ENCODE data around the gene PLEKHA7.
"Not testable (repeated sequence)": the region's sequence is repeated elsewhere in the genome, so short reads cannot be mapped to it uniquely, and the experiment has no call there.

Gene PLEKHA7

DNA sequence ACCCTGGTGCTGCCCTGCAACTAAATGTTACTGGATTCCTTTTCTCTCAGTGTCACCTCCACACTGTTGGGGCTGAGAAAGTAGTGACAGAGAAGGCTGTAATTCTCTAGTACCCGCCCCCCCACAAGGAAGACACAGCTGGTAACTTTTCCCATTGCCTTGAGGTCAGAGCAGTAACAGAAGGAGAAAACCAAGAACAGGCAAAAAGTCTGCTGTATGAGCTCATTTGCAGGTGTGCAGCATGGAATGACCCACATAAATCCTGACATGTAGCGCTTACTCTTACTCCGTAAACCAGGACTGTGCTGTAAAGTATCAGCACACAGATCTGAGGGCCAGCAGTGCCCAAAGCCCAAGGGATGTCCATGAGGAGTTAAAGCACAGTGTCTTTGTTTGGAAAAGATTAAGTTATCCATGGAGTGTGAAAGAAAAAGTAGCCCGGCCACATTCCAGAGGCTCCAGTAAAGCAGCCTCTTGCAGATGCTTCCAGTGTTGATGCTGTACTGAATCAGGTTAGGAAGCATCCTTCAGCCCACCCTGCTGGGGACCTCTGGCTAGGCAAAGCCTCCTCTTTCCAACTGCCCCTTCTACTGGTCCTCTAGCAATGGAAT lies 120.7 kb downstream of the PLEKHA7 start:
- H3K9me3 ChIP-seq = peaks cover 0 to 16% (median 13%) of the 10 kb centered on the region in 3 donors
- no peaks in the 10 kb centered on the region for H3K36me3 ChIP-seq
- no peak for TF ChIP-seq CTCF (IDR thresholded peaks at IDR 0.05)
- H3K27ac ChIP-seq = no peak overlapping the region
- no peak for DNase-seq
- H3K4me1 ChIP-seq = peaks cover 0 to 8% (median 4%) of the 10 kb centered on the region in 4 donors
- intact Hi-C loops (cut with DNase I; ENCODE audit: low total_unique reads) = no loop called here
- H3K27me3 ChIP-seq = no peaks in the 10 kb centered on the region
- no peak overlapping the region for H3K4me3 ChIP-seq

DNA sequence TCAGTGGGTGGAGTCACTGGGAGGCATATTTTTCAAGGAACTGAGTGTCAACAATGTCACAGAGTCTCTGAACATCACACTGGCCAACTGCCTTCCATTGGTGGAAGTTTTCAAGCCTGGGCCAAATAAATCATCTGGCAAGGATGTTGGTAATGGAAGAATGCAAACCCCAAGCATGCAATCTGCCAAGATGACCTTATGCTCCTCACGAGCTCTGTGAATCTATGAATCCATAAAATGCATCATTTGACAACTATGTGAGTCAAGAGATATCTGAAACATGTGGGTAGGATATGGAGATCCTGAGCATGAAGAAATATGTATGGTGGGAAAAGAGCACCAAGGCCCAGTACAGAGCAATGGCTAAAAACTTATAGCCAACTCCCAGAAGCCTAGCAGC lies 122.2 kb downstream of the PLEKHA7 start:
- H3K27ac ChIP-seq = no peak overlapping the region
- intact Hi-C loops (cut with DNase I; ENCODE audit: low total_unique reads) = no loop called here

GRCh38 chr11:16891165-16891564 lies 123.0 kb downstream of the PLEKHA7 start:
- intact Hi-C loops (cut with DNase I; ENCODE audit: low total_unique reads) = no loop called here
- no peak for TF ChIP-seq CTCF (IDR thresholded peaks at IDR 0.05)
- Histone ChIP-seq H3K4me3 (no peak overlapping the region), H3K36me3 (no peaks in the 10 kb centered on the region), H3K9me3 (peaks cover 0 to 16% (median 13%) of the 10 kb centered on the region in 3 donors), H3K27ac (no peak overlapping the region), H3K4me1 (no peaks in the 10 kb centered on the region), H3K27me3 (no peaks in the 10 kb centered on the region)
- DNase-seq = no peak

More for the DNA sequence above, 122.2 kb downstream of the PLEKHA7 start:
- Histone ChIP-seq H3K36me3 (no peaks in the 10 kb centered on the region), H3K27me3 (no peaks in the 10 kb centered on the region), H3K4me1 (no peaks in the 10 kb centered on the region), H3K9me3 (peaks cover 0 to 16% (median 13%) of the 10 kb centered on the region in 3 donors), H3K4me3 (no peak overlapping the region)
- DNase-seq = no peak
- TF ChIP-seq CTCF (IDR thresholded peaks at IDR 0.05) = no peak

GRCh38 chr11:16890442-16890841 lies 123.8 kb downstream of the PLEKHA7 start:
- Histone ChIP-seq H3K9me3 (peaks cover 0 to 16% (median 13%) of the 10 kb centered on the region in 3 donors), H3K4me1 (no peaks in the 10 kb centered on the region), H3K27ac (no peak overlapping the region), H3K4me3 (no peak overlapping the region), H3K27me3 (no peaks in the 10 kb centered on the region), H3K36me3 (no peaks in the 10 kb centered on the region)
- intact Hi-C loops (cut with DNase I; ENCODE audit: low total_unique reads) = no loop called here
- DNase-seq = no peak
- TF ChIP-seq CTCF (IDR thresholded peaks at IDR 0.05) = no peak

DNA sequence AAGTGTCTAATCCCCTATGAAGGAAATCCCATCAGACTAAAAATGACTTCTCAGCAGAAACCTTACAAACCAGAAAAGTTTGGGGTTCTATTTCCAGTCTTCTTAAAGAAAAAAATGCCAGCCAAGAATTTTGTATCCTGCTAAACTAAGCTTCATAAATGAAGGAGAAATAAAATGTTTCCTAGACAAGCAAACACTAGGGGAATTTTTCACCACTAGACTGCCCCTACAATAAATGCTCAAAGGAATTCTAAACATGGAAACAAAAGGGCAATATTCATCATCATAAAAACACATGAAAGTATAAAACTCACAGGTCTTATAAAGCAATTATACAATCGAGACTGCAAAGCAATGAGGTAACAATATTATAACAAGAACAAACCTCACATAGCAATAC lies 124.3 kb downstream of the PLEKHA7 start:
- Histone ChIP-seq H3K36me3 (no peaks in the 10 kb centered on the region), H3K4me3 (no peak overlapping the region), H3K9me3 (peaks cover 0 to 16% (median 13%) of the 10 kb centered on the region in 3 donors), H3K27ac (no peak overlapping the region), H3K27me3 (no peaks in the 10 kb centered on the region), H3K4me1 (no peaks in the 10 kb centered on the region)
- TF ChIP-seq CTCF (IDR thresholded peaks at IDR 0.05) = no peak
- intact Hi-C loops (cut with DNase I; ENCODE audit: low total_unique reads) = no loop called here
- DNase-seq = no peak

GRCh38 chr11:16889010-16889409 lies 125.2 kb downstream of the PLEKHA7 start:
- intact Hi-C loops (cut with DNase I; ENCODE audit: low total_unique reads); H3K4me1 ChIP-seq; H3K27me3 ChIP-seq; H3K4me3 ChIP-seq; H3K27ac ChIP-seq; DNase-seq; H3K36me3 ChIP-seq: not testable (repeated sequence)
- peaks cover 0 to 16% (median 13%) of the 10 kb centered on the region in 3 donors for H3K9me3 ChIP-seq

DNA sequence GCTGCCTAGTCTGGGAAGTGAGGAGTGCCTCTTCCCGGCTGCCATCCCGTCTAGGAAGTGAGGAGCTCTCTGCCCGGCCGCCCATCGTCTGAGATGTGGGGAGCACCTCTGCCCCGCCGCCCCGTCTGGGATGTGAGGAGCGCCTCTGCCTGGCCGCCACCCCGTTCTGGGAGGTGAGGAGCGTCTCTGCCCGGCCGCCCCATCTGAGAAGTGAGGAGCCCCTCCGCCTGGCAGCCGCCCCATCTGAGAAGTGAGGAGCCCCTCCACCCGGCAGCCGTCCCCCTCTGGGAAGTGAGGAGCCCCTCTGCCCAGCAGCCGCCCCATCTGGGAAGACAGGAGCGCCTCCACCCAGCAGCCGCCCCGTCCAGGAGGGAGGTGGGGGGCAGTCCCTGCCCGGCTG lies 126.3 kb downstream of the PLEKHA7 start:
- H3K27ac ChIP-seq; H3K4me3 ChIP-seq; intact Hi-C loops (cut with DNase I; ENCODE audit: low total_unique reads); DNase-seq; H3K36me3 ChIP-seq; H3K27me3 ChIP-seq; H3K4me1 ChIP-seq: not testable (repeated sequence)
- H3K9me3 ChIP-seq = peaks cover 0 to 16% (median 13%) of the 10 kb centered on the region in 3 donors

Measured in tibial artery (tissue), 4 donors.